Omental fat pad (tissue), 4 donors: ENCODE measurements around the gene PTBP2. TPM values are rescaled to one million over a fixed set of nuclear protein-coding genes. Genes with fewer than 3 reads are reported as not detected.

Source experiments
- ATAC-seq: fragments of 150-250 bp; one replicate; pipeline ENCODE4 v1.9.1; 2016; ENCODE audit warnings: mild to moderate bottlenecking, moderate library complexity; ENCODE audit not compliant: low FRiP score
- DNase-seq: peaks from one replicate; pipeline ENCODE4 v3.0.0-alpha.2; 2019; ENCODE audit warnings: low spot score
- total RNA-seq, 4 donors: library from RNA; depleted of rRNA; stranded (reverse); fragments of >200 nt; gene quantifications; one replicate each; pipeline ENCODE4 v1.1.0, GENCODE V29; 2016
- TF ChIP-seq, protein P1 (sequence below), 3 donors: fragments of 450-650 bp; IDR thresholded peaks; one replicate each; pipeline ENCODE4 v1.5.1; 2016 to 2017; ENCODE audit warnings: antibody characterized with exemption in 3 of 3, mild to moderate bottlenecking in 3 of 3, moderate library complexity in 2 of 3

Gene PTBP2
- total RNA-seq, 4 donors from 2014 or later = 23.3 to 102 (median 38.9) TPM

DNA sequence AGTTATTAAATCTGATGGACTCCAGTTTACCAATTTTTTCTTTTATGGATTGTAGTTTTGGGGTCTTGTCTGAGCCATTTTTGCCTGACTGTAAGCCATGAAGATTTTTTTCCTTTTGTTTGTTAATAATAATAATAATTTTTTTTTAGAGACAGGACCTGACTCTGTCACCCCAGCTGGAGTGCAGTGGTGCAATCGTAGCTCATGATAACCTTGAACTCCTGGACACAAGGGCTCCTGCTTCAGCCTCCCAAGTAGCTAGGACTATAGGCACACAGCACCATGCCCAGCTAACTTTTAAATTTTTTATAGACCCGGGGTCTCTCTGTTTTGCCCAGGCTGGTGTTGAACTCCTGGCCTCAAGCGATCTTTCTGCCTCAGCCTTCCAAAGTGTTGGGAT lies 6.3 kb downstream of the PTBP2 start:
- TF ChIP-seq, protein P1, sequence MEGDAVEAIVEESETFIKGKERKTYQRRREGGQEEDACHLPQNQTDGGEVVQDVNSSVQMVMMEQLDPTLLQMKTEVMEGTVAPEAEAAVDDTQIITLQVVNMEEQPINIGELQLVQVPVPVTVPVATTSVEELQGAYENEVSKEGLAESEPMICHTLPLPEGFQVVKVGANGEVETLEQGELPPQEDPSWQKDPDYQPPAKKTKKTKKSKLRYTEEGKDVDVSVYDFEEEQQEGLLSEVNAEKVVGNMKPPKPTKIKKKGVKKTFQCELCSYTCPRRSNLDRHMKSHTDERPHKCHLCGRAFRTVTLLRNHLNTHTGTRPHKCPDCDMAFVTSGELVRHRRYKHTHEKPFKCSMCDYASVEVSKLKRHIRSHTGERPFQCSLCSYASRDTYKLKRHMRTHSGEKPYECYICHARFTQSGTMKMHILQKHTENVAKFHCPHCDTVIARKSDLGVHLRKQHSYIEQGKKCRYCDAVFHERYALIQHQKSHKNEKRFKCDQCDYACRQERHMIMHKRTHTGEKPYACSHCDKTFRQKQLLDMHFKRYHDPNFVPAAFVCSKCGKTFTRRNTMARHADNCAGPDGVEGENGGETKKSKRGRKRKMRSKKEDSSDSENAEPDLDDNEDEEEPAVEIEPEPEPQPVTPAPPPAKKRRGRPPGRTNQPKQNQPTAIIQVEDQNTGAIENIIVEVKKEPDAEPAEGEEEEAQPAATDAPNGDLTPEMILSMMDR (IDR thresholded peaks at IDR 0.05) = no peak

DNA sequence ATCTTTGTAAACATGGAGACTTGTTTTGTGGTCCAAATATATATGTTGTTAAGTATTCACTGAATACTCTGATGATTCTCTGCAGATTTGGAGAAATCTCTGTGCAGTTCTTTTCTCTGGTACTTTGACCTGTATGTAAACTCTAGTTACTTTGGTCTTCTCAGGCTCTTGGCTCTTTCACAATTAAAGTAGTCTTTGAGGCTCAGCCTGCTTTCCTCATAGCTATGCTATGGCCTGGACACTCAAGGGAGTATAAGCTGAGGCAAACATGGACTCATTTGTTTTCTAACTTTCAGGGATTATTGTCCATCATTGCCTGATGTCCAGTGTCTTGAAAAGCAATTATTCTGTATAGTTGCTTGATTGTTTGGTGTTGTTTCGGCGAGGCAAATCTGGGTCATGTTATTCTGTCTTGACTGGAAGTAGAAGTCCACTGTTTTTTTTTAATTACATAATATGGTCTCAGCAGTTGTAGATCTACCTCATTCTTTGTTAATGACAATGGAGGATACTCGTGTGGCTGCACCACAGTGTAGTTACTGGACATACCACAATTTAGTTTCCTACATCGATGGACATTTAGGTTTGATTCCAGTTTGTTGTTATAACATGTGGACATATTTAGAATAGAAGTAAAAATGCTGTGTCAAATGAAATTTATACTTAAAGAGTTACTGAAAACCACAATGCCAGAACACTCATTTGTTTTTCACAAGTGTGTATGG lies 9.2 kb downstream of the PTBP2 start:
- DNase-seq = no peak
- ATAC-seq = no peak
- TF ChIP-seq, protein P1 (IDR thresholded peaks at IDR 0.05) = no peak

More for the DNA sequence above, 6.3 kb downstream of the PTBP2 start:
- ATAC-seq (no peak), DNase-seq (no peak)

DNA sequence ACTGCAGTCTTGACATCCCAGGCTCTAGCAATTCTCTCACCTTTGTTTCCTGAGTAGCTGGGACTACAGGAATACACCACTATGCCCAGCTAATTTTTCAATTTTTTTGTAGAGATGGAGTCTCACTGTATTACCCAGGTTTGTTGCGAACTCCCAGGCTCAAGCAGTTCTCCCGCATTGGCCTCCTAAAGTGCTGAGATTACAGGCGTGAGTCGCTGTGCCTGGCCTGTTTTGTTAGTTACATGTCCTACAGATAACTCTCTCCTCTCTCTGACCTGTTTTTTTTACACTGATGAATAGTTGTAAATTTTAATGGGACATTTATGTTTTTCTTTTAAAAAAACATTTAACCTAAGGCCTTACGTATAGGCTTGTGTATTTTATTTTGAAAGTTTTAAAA lies 19.8 kb downstream of the PTBP2 start:
- DNase-seq (no peak), ATAC-seq (no peak)
- TF ChIP-seq, protein P1 (IDR thresholded peaks at IDR 0.05) = no peak

DNA sequence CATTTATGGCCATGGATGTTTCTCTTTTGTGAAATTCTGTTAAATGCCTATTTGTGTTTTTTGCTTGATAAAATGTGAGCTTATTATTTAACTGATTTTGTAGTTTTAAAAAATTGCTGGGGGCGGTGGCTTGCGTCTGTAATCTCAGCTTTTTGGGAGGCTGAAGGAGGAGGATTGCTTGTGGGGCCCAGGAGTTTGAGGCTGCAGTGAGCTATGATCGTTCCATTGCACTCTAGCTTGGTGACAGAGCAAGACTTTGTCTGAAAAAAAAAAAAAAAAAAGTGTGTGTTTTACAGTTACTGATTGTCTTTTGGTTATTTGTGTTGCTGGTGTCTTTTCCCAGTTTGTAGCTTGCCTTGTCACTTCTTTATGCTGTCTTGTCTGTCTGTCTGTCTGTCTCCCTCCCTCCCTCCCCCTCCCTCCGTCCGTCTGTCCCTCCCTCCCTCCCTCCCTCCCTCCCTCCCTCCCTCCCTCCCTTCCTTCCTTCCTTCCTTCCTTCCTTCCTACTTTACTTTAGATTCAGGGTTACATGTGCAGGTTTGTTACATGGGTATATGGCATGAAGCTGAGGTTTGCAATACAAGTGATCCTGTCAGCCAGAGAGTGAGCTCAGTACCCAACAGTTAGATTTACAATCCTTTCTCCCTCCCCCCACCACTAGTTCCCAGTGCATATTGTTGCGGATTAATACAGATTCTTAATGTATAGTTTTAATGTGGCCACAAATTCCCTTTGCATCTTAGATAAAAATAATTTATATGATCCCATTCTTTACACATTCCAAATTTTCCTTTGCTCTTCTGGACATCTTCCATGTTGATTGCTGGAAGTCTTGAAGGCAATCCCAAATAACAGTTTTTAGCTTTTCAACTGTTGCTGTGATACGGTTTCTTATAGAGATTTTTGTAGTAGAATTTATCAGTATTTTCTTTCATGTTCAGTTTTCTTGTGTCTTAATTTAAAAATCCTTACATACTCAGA lies 25.1 kb downstream of the PTBP2 start:
- TF ChIP-seq, protein P1 (IDR thresholded peaks at IDR 0.05) = no peak
- ATAC-seq (no peak), DNase-seq (no peak)

DNA sequence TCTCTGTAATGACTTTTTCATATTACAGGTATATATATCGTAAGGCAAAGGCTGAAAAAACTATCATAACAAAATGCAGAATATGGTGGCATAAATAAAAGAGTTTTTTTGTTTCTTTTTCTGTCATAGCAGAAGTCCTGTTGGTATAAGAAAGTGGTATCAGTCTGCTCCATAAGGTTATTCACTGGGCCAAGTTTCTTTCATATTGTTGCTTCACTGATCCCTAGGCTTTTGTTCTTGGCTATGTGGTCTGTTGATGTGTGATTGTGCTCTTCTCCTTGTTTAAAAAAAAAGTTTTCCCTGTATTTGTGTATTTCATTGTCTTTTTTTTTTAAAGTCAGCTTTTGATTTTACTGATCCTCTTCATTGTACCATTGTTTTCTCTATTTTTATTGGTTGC lies 26.0 kb downstream of the PTBP2 start:
- no peak for ATAC-seq
- DNase-seq = no peak
- TF ChIP-seq, protein P1 (IDR thresholded peaks at IDR 0.05) = no peak

DNA sequence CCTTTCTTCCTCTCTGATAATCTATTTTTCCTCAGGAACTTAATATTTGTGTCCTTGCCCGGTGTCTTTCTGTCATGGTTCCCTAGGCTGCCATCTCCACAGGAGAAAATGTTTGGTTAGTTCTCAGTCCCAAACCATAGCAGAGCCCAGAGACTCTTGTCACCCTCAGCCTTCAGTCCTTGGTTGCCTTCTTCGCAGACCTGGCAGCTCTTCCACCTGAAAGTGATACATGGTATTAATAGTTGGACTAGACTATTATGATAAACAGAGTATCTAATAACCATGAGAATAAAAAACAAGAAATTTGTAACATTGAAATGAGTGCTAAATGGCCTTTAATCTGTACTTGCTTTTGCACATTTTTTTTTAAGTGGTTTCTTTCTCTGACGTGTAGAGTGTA lies 26.5 kb downstream of the PTBP2 start:
- DNase-seq = no peak
- no peak for ATAC-seq
- TF ChIP-seq, protein P1 (IDR thresholded peaks at IDR 0.05) = no peak
